Fibroblast of skin of scalp (primary cell): ENCODE data around the gene POC1A.
A peak's percentile ranks its signal among the peaks of the same experiment; 100 is the strongest.

Experiments used
- DNase-seq: peaks from one replicate; pipeline ENCODE4 v3.0.0-alpha.2; 2013

POC1A gene

DNA sequence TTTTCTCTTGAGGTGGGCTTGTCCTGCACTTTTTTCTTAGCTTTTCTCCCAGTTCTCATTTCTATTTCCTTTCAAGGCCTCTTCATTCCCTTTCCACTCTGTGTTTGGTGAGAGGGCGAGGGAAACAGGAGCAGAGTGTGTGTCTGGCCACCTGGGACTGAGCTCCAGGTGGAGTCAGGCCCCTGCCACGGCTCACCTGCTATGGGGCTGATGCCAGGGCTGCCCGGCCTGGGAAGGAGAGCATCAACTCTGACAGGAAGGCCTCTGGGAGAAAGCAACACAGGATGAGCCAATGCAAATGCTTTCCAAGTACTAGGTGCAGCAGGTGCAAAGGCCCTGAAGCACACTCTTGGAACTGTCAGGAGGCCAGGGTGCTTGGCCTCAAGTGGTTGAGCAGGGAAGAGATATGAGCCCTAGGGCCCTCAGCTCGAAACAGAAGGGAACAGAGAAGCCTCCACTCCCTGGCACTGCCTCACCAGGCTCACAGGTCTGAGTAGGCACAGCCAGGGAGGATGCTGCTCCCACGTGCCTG, 70.6 kb downstream of the POC1A start:
- DNase-seq, result no peak

DNA sequence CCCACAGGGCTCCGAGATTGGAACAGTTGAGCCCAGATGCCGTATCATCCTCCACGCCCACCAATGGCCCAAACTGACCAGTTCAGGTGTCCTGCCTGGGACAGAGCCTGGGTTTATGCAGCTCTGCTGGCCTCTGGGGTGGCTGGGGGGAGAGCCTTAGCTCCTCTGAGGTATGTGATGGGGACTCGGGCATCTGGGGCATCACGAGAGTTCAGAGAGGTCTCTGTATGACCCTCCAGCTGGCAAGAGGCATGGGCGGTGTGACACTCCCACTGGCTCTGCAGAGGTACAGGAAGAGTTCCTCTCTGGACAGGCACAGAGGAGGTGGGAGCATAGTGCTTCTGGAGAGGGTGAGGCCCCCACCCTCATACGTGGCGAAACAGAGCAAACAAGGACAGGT, 71.3 kb downstream of the POC1A start:
- DNase-seq, result no peak

DNA sequence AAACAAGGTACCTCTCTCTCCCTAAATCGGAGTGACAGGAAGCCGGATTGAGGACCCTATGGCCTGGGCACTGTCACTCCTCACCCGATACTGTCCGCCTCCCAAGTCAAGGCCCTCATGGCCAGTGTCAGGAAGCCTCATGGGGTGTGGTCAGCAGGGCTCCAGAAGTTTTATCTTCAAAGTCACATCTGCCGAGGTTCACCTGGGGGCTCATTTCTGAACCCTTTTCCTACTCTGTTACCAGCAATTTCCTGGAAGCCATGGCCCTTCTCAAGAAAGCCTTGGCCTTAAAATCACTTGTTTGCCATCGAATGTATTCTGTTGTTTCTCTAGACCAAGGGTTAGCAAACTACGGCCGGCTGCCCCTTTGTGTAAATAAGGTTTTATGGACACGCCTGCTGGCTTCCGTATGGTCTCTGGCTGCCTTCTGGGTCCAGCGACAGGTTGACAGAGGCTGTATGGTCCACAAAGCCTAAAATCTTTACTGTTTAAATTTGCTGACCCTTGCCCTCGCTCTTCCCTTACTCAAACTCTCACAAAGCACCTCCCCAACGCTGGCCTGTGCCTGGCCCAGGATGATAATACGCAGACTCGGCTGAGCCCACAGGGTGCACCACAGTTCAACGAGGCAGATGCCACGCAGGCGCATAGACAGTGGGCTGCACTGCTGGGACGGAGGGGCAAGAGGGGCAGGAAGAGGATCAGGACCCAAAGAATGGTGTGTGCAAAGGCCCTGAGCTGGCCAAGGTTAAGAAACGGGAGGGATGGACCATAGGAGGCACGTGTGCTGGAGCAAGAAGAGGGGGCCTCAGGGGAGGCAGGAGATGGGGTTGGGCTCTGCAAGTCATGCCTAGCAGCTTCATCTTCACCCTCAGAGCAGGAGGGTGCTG, 73.1 kb downstream of the POC1A start:
- DNase-seq, result no peak

DNA sequence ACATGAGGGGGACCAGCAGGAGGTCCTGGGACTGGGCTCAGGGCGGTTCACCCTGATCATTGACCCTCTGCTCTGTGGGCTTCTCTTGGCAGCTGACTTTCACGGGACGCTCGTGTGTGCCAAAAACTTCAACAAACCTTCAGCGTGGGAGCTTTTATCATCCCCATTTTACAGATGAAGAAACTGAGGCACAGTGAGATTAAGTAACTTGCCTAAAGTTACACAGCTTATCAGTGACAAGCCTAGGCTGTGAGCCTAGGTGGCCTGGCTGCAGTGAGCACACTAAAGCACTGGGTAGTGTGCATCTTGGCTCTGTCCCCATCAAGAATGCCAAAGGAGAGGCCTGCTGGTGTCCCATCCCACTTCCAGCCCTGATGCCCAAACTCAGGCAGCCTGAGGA, 74.3 kb downstream of the POC1A start:
- DNase-seq, result no peak

DNA sequence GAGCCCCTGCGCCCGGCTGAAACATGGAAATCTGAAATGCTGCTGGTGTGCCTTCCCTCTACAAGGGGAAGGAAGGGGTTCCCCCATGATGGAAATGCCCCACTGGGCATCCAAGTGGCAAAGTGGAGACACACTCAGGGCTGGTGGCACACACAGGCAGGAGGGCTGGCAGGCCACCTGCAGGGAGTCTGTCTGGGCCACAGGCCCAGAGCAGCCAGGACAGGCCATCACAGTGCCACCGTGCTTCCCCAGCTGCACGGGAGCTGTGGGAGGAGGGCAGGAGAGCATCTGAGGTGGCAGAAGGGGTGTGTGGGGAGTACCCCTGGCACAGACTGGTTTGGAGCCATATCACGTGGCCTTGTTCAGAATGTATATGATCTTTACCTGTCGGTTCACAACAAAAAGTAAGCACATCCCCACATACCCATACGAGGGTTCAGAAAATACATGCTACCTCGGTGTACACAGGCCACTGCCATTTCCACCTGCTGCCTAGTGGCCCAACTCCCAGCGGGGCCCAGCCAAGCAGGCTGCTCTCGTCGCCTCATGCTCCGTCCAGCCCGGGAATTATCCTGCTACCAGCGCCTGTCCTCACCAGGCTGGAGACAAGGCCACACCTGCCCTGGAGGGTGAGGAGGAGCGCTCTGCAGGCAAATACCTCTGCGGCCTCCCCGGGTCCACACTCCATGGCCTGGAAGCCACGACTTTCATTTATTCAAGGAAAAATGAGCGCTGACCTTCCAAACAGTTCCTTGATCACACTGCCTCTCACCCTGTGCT, 75.3 kb downstream of the POC1A start:
- DNase-seq, result no peak

DNA sequence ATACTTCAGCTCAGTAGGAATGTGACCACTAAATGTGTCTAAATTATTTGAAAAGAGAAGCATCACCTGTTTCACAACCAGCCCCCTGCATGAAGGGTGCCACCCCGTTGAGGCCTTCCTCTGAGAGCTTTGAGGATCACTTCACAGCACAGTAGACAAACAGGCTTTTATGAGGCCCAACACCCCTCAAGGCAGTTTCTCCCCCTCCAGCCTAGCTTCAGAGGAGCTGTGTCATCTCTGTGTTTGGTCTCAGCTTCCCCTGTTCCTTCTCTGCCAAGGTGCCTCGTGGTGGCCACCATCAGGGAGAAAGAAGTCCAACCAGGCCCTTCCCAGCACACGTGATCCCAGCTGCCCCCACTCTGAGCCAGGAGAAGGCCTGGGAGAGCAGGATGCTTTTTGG, 76.3 kb downstream of the POC1A start:
- DNase-seq, result no peak

DNA sequence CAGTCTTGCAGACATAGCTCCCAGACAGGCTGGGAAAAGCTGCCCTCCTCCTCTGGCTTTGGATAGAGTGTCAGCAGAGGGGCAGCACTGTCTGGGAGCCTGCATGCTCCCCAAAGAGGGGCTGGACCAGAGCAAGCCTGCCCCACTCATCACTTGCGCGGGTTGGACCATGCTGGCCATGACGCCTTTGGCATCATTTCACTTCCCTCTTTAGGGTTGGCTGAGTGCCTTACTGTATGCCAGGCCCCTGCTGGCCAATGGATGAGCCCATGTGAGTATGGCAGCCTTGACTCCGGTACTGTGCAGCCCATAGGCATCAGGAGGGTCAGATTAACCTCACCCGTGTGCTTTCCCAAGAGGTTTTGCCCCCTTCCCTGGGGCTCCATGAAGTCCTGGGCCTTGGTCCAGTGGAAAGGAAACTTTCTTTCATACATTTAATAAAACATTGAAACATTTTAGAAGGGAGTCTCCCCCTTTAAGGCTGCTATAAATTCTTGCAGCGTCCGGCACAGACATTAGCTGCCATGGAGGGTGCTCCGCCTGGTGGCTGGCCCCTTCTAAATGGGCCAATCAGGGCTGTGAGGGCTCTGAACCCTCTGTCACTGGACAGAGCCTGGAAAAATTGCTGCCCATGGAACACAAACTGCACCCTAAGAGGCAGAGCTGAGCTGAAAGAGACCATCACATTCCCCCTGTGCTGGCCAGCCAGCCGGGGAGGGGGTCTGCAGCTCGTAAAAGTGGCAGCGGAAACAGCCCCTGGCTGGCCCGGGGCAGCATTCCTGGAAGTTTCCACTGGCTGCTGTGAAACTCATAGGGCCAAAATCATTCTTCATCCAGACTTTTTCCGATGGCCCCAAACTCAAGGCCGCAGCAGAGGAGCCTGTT, 77.1 kb downstream of the POC1A start:
- no peak for DNase-seq

DNA sequence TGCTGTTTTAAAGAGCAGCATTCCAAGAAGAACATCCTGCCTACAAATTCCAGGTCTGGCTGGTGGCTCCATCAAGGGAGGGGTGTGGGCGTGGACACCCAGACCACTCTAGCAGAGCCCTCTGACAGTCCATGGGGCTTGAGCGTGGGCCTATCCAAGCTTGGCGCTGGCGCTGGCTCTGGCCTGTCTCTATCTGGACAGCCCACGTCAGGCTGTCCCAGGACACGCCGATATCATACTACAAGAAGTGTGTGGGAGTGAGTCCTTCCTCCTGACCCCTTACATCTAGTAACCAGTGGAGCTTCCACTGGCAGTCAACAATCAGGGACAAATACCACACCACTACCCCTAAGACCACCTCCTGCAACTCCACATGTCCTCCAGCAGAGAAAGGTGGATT, 80.7 kb downstream of the POC1A start:
- DNase-seq, result no peak

DNA sequence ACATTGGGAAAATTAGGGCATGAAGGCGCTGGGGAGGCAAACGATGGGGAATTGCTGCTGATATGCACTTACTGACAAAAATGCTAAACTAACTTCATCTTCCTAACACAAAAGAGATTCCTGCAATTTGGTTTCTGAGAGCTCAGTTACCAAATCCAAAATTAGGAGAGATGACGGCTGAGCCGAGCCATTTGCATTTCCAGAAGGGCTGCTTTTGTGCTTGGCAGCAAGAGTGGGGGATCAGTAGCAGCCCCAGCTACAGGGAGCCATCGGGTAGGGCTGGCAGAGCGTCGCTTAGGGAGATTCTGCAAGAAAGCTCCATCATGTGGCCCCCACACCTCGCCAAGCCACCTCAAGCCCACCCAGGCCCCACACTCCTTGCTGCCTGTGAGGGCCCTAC, 81.8 kb downstream of the POC1A start:
- DNase-seq, result no peak

DNA sequence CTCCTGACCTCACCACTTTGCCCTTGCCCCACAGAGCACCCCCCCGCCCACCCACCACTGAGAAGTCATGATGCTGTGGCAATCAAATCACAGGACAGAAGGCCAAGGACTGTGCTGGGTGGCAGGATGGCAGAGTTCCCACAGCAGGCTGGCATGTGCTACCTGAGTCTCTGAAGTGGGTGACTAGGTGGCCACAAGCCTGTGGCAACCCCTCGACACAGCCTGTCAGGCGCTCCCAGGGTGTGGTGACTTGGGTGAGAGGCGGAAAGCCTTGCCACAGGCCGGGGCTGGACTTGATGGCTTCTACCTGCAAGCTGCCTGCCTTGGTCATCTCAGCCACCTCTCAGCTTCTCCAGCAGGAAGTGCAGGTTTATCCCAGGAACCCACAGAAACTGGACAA, 82.2 kb downstream of the POC1A start:
- DNase-seq, result no peak

DNA sequence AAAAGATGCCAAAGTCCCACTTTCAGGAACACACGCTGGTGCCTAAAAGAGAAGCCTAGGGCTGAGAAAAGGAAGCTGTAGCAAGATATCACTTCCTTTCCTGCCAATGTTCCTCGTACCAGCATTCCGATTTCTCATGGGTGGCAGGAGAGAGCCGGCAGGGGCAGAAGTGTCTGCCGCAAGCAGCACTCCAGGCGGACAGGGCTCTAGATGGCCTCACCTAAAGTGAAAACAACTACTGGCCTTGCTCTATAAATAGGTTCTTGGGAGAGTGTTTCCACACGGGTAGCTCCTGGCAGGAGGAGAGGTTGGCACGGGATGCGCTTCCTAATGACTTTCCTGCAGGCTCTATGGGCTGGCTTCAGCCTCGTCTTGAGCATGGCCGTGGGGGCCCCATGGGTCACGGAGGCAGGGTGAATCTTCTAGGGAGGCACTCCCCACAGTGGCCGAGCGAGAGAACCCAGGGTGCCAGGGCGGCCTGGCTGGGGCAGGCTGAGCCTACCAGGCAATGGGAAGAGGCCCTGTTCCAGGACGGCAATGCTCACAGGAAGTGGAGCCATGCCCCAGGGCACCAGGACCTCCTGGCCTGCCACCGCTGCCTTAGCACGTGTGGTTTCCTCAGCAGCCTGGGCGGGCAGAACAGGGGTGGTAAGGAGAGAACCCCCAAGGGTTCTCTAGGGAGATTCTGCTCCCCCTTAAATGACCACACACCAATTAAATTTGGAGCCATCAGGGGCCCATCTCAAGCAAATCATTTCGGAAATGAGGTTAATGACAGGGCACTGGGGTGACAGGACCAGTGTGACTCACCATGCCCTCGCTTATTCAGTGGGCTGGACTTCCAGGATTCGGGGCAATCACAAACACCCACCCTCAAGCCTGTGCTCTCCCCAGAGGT, 83.2 kb downstream of the POC1A start:
- DNase-seq, result no peak

DNA sequence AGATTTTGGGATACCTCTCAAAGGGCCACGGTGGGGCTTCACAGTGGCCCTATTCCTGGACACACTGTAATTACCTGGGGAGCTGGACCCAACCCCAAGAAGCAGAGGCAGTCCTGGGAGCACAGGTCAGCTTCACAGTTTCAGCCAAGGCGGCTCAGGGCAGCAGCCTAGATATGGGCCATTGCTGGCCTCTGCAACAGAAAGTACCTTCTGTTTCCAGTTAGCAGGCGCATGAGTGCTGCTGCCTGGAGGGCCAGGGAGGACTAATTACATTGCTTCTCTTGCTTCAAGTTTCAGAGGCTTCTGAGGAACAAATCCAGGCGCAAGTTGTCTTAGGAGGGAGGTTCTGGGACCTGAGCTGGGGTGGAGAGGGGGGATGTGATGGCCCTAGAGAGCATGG, 84.4 kb downstream of the POC1A start:
- DNase-seq, result no peak

DNA sequence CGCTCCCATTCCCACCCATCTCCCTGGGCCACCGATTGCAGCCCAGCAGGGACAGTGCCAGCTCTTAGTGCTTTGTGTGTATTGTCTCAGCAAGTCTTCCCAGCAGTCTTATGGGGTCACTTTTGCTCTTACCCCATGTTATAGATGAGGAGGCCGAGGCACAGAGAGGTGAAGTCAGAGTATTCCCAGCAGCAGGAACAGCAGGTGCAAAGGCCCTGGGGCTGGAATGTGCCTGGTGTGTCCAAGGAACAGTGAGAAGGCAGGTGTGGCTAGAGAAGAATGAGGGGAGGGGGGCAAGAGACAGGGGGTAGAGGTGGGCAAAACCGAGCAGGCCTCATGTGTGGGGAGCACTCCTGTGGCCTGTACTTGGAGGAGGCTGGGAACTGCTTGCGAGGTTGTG, 85.1 kb downstream of the POC1A start:
- no peak for DNase-seq

DNA sequence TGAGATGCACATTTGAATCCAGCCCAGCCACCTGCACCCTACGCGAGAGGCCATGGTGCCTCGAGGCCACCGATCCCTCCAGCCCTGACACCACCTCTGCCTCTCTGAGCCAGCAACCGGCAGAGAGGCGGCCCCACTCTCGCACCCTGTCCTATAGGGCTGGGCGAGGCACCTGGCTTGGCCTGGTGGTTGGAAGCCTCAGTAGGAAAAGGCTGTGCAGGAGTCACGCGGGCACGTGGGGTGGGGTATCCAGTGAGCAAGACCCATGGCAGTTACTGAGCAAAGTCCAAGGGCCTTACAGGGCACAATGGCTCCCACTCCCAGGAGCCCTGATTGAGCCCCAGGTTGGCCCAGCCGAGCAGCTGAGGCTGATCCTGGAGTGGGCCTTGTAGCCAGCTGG, 85.5 kb downstream of the POC1A start:
- no peak for DNase-seq

DNA sequence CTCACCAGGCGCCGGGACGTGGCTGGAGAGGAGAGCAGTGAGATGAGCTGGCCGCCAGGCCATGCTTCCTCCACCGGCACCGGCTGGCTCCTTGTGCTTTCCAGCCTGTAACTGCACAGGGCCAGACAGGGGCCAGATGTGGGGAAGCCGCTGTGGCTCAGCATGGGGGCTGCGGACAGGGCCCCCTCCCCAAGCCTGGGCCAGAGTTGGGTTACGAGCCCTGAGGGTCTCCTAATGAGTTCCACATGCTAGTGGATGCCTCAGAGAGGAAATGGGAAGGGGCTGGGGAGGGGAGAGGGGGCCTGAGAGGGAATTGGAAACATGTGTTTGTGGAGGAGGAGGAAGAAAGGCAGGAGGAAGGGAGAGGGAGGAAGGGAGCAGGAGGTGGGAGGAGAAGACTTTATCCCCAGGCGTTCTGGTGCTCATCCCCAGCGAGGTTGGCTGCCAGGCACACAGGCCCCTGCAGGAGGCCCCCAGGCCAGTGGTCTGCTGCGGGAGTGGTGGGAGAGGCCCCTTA, 86.1 kb downstream of the POC1A start:
- DNase-seq, result peak; percentile 63

DNA sequence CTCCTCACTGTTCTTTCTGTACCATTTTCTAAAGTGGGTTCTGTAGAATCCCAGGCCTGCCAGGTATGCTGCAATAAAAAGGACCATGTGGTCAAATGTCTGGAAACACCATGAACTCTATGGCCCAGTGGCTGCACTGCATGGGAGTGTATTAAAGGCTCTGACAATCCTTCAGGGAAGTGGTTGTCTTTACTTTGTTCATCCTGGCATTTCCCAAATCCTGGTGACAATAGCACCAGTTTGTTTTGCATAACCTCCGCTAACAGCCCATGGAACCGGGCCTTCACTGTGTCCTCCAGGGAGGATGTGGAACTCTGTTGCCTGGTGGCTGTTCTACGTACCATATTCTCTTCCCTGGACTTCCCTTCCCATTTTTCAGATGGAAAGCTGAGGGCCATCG, 86.7 kb downstream of the POC1A start:
- no peak for DNase-seq

DNA sequence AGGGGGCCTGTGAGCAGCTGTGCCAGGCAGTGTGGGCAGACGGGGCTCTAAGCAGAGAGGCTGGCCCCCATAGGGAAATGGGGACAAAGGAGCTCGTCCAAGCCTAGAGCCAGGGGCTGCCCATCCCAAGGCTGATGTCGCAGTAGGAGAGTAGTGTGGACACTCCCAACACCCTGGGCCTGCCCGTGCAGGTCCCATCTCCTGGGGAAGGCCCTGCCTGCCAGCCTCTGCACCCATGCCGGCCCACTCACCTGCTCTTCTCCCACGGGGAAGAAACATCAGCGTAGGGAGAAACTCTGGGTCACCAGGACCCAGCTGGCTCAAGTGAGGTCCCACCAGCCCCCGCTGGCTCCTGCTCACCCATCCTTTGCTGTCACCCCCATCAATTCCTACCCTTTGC, 87.2 kb downstream of the POC1A start:
- no peak for DNase-seq

DNA sequence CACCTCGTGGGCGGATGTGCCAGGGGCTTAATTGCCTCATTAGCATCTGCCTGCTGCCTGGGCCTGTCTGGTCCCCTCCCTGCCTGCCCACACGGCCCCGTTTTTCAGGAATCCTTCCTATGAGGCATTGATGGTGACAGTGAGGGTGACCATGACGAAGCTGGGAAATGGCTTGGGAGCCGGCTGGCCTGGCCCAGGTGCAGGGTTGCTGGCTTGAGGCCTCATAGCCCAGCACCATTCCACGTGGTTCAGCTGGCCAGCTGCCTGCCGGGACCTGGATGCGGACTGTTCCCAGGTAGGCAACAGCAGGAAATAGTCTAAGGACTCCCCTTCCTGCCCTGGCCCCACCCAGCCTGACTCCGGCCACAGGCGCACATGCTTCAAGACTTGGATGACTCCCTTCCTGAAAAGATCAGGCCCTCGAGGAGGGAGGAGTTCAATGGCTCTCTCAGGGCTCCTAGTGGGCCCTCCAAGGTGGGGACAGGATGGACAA, 88.9 kb downstream of the POC1A start:
- no peak for DNase-seq

DNA sequence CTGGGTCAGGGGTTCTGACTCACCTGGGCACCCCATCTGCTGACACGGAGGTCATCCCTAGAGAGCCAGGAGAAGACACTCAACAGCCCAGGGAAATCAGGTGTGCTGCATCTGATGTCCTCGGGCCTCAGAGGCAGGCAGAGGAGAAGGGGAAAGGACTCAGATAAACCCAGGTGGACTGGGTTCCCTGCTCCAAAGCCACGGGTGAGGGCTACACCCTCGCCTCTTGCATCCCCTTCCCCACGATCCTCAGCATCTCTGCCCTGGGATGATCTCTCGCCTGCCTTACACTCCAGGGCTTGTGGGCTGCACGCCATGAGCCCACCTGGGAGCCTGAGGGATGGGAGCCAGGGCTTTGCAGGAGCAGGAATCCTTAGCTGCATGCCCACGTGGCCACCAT, 89.7 kb downstream of the POC1A start:
- DNase-seq, result no peak

DNA sequence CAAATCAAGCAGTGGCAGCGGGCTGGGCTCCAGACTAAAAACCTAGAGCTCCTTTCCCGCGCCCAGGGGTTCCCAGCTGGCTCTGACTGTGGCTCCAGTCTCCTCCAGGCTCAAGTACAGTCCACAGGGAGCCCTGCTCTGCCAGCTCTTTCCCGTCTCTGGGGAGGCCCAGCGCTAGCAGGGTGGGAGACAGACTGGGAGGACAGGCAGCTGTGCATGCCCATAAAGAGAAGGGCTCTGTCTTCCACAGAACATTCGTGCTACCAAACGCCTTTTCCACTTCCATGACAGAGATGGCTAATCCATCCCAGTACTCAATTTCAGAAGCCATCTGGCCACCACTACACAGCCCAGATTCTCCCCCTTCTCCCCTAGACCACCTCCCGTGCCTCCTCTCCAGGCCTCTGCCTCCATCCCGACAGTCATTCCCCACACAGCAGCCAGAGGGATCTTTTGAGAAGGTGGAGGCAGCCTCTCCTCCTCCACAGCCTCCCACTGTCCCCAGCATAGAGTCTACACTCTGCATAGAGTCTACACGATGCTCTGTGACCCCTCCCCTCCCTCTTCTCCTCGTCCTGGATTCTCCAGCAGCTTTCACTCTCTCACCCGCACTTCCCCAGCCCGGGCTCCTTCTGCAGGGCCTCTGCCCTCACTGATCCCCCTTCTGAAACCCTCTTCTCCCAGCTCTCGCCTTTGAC, 91.0 kb downstream of the POC1A start:
- no peak for DNase-seq

DNA sequence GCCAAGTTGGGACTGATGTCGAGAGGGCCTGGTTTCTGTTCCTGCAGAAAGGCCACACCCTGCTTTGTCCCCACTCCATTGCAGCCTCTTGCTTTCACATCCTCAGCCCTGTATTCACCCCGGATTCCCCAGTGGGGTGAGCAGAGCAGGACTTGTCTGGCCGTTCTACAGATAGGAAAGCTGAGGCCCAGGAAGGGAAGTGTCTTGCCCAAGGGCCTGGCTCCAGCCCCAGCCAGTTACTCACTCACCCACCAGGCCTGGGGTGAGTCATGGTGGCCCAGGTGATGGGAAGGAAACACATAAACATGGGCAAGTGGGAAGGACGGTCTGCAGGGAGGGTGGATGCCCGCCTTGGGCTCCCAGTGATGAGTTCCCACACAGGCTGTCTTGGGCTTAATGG, 91.7 kb downstream of the POC1A start:
- peak; percentile 69 for DNase-seq
